ENCODE measurements around the gene TRIM17. TPM values are rescaled to one million over a fixed set of nuclear protein-coding genes. Genes with fewer than 3 reads are reported as not detected.

Gene TRIM17
- total RNA-seq, 2 donors from 2014 or later, result 2.0 to 9.9 TPM

- Histone ChIP-seq H3K9me3 (no peaks in the 10 kb centered on the region), H3K4me1 (replicated peaks) (peaks cover 16% of the 10 kb centered on the region), H3K36me3 (no peaks in the 10 kb centered on the region), H3K4me3 (no peak overlapping the region), H3K27me3 (replicated peaks; ENCODE audit: insufficient read depth) (no peaks in the 10 kb centered on the region), H3K27ac (no peak overlapping the region)
- no peak for DNase-seq (ENCODE audit: low spot score)
- 89% methylated on average over 14 of the region's 14 CpGs for WGBS
- no peak for TF ChIP-seq POLR2A (IDR thresholded peaks at IDR 0.05)
- no peak for TF ChIP-seq CTCF (IDR thresholded peaks at IDR 0.05)
- no peak for TF ChIP-seq POLR2AphosphoS5 (IDR thresholded peaks at IDR 0.05)
- intact Hi-C loops (cut with DNase I), result no loop called here
These were observed 14.7 kb downstream of the TRIM17 start for GRCh38 chr1:228401782-228402640.

- Histone ChIP-seq H3K4me1 (replicated peaks) (peaks cover 16% of the 10 kb centered on the region), H3K27ac (no peak overlapping the region), H3K4me3 (no peak overlapping the region), H3K9me3 (no peaks in the 10 kb centered on the region), H3K36me3 (peaks cover 0 to 5% of the 10 kb centered on the region in 2 donors), H3K27me3 (replicated peaks; ENCODE audit: insufficient read depth) (no peaks in the 10 kb centered on the region)
- no peak for DNase-seq (ENCODE audit: low spot score)
- 82% methylated on average over 17 of the region's 19 CpGs for WGBS
- intact Hi-C loops (cut with DNase I), result no loop called here
- no peak for TF ChIP-seq POLR2A (IDR thresholded peaks at IDR 0.05)
- no peak for TF ChIP-seq CTCF (IDR thresholded peaks at IDR 0.05)
- TF ChIP-seq POLR2AphosphoS5 (IDR thresholded peaks at IDR 0.05), result no peak
These were observed 15.8 kb downstream of the TRIM17 start for GRCh38 chr1:228400692-228401454.

GRCh38 chr1:228400237-228400651 lies 16.4 kb downstream of the TRIM17 start:
- 92% methylated on average over 10 of the region's 11 CpGs for WGBS

GRCh38 chr1:228399531-228400236 lies 17.0 kb downstream of the TRIM17 start:
- Histone ChIP-seq H3K9me3 (no peaks in the 10 kb centered on the region), H3K27ac (no peak overlapping the region), H3K4me3 (no peak overlapping the region), H3K27me3 (replicated peaks; ENCODE audit: insufficient read depth) (no peaks in the 10 kb centered on the region), H3K36me3 (peaks cover 0 to 10% of the 10 kb centered on the region in 2 donors), H3K4me1 (replicated peaks) (peaks cover 10% of the 10 kb centered on the region)
- TF ChIP-seq POLR2AphosphoS5 (IDR thresholded peaks at IDR 0.05), result no peak
- no peak for TF ChIP-seq CTCF (IDR thresholded peaks at IDR 0.05)
- no peak for TF ChIP-seq POLR2A (IDR thresholded peaks at IDR 0.05)
- DNase-seq (ENCODE audit: low spot score), result no peak
- 95% methylated on average over 14 of the region's 14 CpGs for WGBS
- intact Hi-C loops (cut with DNase I), result no loop called here

More at GRCh38 chr1:228400237-228400651, 16.4 kb downstream of the TRIM17 start:
- H3K4me3 ChIP-seq, result no peak overlapping the region
- H3K4me1 ChIP-seq (replicated peaks), result peaks cover 13% of the 10 kb centered on the region
- intact Hi-C loops (cut with DNase I), result no loop called here
- no peaks in the 10 kb centered on the region for H3K27me3 ChIP-seq (replicated peaks; ENCODE audit: insufficient read depth)
- peaks cover 0 to 5% of the 10 kb centered on the region in 2 donors for H3K36me3 ChIP-seq
- no peak for TF ChIP-seq CTCF (IDR thresholded peaks at IDR 0.05)
- TF ChIP-seq POLR2A (IDR thresholded peaks at IDR 0.05), result no peak
- no peak for TF ChIP-seq POLR2AphosphoS5 (IDR thresholded peaks at IDR 0.05)
- DNase-seq (ENCODE audit: low spot score), result no peak
- H3K9me3 ChIP-seq, result no peaks in the 10 kb centered on the region
- H3K27ac ChIP-seq, result no peak overlapping the region
